ENCODE data around the gene RBM43. TPM values are rescaled to one million over a fixed set of nuclear protein-coding genes. Genes with fewer than 3 reads are reported as not detected.
"Not testable (repeated sequence)": the region's sequence is repeated elsewhere in the genome, so short reads cannot be mapped to it uniquely, and the experiment has no call there.

The RBM43 gene
- total RNA-seq, 1 donor from 2014 or later = 7.2 TPM

DNA sequence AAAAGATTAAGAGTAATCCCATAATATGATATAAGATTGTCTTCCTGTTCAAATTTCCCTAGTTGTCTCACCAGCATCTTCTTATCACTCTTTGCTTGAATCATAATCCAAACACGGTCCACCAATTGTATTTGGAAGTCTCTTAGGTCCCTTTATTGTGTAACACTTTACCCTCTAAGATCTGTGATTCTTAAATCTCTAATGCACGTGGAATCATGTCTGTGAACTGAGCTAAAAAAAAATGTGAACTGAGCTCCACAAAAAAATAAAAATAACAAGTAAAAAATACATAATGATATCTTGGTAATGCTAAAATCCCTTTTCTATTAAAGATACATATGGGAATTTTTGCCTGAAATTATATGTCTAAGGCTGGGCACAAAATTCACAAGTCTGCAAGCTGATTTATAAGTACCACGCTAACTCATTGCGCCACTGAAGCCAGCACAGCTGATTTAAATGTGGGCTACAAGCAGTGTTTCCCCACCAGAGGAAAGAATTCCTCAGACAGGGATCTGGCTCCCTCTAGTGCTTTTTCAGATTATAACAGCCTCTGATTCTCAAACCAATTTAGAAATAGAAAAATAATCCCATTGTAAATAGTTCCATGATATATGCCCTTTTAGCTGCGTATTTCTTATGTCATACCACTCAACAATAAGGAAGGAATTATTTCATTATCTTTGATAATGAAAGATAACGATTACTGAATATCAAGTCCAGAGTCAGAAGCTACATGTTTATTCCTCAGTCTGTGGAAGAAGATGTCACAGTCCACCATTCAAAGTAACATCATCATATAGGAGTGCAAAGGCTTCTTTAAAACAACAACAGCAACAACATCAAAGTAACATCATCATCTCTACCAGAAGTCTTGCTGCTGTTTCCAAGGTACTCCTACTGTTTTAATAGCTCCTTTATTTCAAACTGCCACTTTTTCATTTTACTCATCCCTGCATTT lies 22.9 kb downstream of the RBM43 start:
- H3K36me3 Mint-ChIP-seq = no peaks in the 10 kb centered on the region
- TF ChIP-seq CTCF (IDR thresholded peaks at IDR 0.05; ENCODE audit: unreplicated experiment) = peak; percentile 93
- H3K27me3 Mint-ChIP-seq (ENCODE audit: low read depth) = no peaks in the 10 kb centered on the region
- no peaks in the 10 kb centered on the region for H3K9me3 Mint-ChIP-seq
- DNase-seq (ENCODE audit: low spot score in 2 of 2, unreplicated experiment in 2 of 2) = no peak
- H3K4me3 Mint-ChIP-seq = no peak overlapping the region
- peaks cover 15% of the 10 kb centered on the region for H3K4me1 Mint-ChIP-seq
- H3K27ac Mint-ChIP-seq = no peak overlapping the region

DNA sequence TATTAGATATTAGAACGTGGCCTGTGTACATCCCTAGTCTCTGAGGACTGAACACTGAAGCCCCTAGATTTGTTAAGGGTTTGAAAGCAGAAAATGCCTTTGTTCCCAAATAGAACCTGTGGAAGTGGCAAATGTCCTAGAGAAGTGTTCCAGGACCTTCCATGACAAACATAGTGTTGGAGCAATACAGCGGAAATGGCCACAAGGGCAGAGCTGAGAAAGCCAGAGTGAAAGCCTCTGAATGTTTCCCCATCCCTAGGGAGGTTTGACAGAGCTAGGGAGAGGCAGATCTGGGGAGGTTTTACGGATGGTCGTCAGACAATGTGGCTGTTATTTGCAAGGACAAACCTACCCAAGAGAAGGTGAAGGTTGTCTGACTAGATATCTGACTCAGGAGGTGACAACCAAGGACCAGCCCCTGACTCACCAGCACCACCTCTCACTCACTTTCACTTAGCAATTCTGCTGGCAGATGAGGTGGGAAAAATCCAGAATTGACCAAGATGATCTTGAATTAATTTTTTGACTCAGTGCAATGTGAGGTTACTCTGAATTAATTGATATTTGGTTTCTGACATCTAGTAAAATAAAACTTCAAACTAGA lies 24.1 kb downstream of the RBM43 start:
- H3K36me3 Mint-ChIP-seq = no peaks in the 10 kb centered on the region
- H3K4me3 Mint-ChIP-seq = no peak overlapping the region
- peaks cover 5% of the 10 kb centered on the region for H3K9me3 Mint-ChIP-seq
- peaks cover 15% of the 10 kb centered on the region for H3K4me1 Mint-ChIP-seq
- H3K27me3 Mint-ChIP-seq (ENCODE audit: low read depth) = no peaks in the 10 kb centered on the region
- H3K27ac Mint-ChIP-seq = no peak overlapping the region
- DNase-seq (ENCODE audit: low spot score in 2 of 2, unreplicated experiment in 2 of 2) = no peak
- TF ChIP-seq CTCF (IDR thresholded peaks at IDR 0.05; ENCODE audit: unreplicated experiment) = no peak

DNA sequence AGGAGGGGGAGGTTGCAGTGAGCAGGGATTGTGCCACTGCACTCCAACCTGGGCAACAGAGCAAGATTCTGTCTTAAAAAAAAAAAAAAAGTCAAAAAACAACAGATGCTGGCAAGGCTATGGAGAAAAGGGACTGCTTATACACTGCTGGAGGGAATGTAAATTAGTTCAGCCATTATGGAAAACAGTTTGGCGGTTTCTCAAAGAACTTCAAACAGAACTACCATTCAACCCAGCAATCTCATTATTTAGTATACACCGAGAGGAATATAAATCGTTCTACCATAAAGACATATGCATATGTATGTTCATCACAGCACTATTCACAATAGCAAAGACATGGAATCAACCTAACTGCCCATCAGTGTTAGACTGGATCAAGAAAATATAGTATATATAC lies 27.9 kb downstream of the RBM43 start:
- H3K4me3 Mint-ChIP-seq = not testable (repeated sequence)
- peaks cover 13% of the 10 kb centered on the region for H3K4me1 Mint-ChIP-seq

GRCh38 chr2:151233288-151233687 lies 28.4 kb downstream of the RBM43 start:
- H3K27me3 Mint-ChIP-seq (ENCODE audit: low read depth); H3K27ac Mint-ChIP-seq: not testable (repeated sequence)

More for the DNA sequence above, 27.9 kb downstream of the RBM43 start:
- H3K27me3 Mint-ChIP-seq (ENCODE audit: low read depth); H3K27ac Mint-ChIP-seq; H3K9me3 Mint-ChIP-seq; DNase-seq (ENCODE audit: low spot score in 2 of 2, unreplicated experiment in 2 of 2); H3K36me3 Mint-ChIP-seq: not testable (repeated sequence)

DNA sequence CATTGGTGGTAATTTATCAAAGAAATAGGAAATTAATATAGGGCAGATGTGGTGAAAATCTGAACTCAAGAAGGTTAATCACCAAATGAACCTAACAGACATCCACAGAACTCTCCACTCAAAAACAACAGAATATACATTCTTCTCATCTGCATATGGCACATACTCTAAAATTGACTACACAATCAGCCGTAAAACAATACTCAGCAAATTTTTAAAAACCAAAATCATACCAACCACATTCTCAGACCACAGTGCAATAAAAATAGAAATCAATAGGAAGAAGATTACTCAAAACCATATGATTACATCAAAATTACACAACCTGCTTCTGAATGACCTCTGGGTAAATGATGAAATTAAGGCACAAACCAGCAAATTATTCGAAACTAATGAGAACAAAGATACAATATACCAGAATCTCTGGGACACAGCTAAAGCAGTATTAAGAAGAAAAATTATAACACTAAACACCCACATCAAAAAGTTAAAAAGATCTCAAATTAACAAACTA lies 31.0 kb downstream of the RBM43 start:
- no peak overlapping the region for H3K4me3 Mint-ChIP-seq

More at GRCh38 chr2:151233288-151233687, 28.4 kb downstream of the RBM43 start:
- H3K36me3 Mint-ChIP-seq; H3K9me3 Mint-ChIP-seq; DNase-seq (ENCODE audit: low spot score in 2 of 2, unreplicated experiment in 2 of 2); H3K4me3 Mint-ChIP-seq: not testable (repeated sequence)
- H3K4me1 Mint-ChIP-seq = peaks cover 10% of the 10 kb centered on the region

More for the DNA sequence above, 31.0 kb downstream of the RBM43 start:
- Mint-ChIP-seq H3K9me3 (peaks cover 5% of the 10 kb centered on the region), H3K27me3 (ENCODE audit: low read depth) (no peaks in the 10 kb centered on the region), H3K36me3 (no peaks in the 10 kb centered on the region), H3K27ac (no peak overlapping the region), H3K4me1 (no peaks in the 10 kb centered on the region)
- no peak for TF ChIP-seq CTCF (IDR thresholded peaks at IDR 0.05; ENCODE audit: unreplicated experiment)
- no peak for DNase-seq (ENCODE audit: low spot score in 2 of 2, unreplicated experiment in 2 of 2)

Measured in mesothelial cell of epicardium (in vitro differentiated cells).